Gastrocnemius medialis (tissue), 4 donors: ENCODE measurements around the gene AFDN.

Experiments used
- CTCF ChIP-seq, 5 experiments: fragments of 450-650 bp in 3 of 5; fragments of 200-600 bp in 2 of 5; sonication (generic) in 2 of 5; IDR thresholded peaks in 4 of 5; conservative IDR thresholded peaks in 1 of 5; 1 replicate in 4 of 5; 2 replicates in 1 of 5; pipeline ENCODE4 v1.5.1; 2016 to 2019; ENCODE audit warnings: antibody characterized with exemption in 5 of 5, mild to moderate bottlenecking in 3 of 5, moderate library complexity in 3 of 5
- POLR2A ChIP-seq, 2 donors: fragments of 450-650 bp; IDR thresholded peaks; one replicate each; pipeline ENCODE4 v1.6.1; 2017; ENCODE audit warnings: antibody characterized with exemption in 2 of 2, mild to moderate bottlenecking in 2 of 2, moderate library complexity in 2 of 2

- TF ChIP-seq POLR2A (IDR thresholded peaks at IDR 0.05) (no peak), CTCF (IDR thresholded peaks at IDR 0.05 in 4 of 5, conservative IDR thresholded peaks at IDR 0.05 in 1 of 5) (no peak)
Observed at GRCh38 chr6:167928111-167928510, 101.4 kb downstream of the AFDN start.
